WTC11 (cell line): ENCODE measurements around the gene CERT1. TPM values are rescaled to one million over a fixed set of nuclear protein-coding genes. Genes with fewer than 3 reads are reported as not detected.

Source experiments
- ATAC-seq: fragments of 200-7000 bp; cut with Tn5 transposase; 2 replicates; pipeline ENCODE4 v1.10.0; 2021; ENCODE audit warnings: mild to moderate bottlenecking, moderate library complexity
- CTCF ChIA-PET: fragments of 300-600 bp; sonication (Branson Sonifier 250); formaldehyde crosslinking; loops from one replicate; lab custom pipeline; 2021; ENCODE audit warnings: antibody characterized with exemption; lab: Charles Lee
- POLR2A ChIA-PET: fragments of 350-600 bp; sonication (Branson Sonifier 250); formaldehyde crosslinking; loops from one replicate; lab custom pipeline; 2021; ENCODE audit warnings: antibody characterized with exemption; lab: Charles Lee
- DNase-seq: peaks from one replicate; pipeline ENCODE4 v3.0.0; 2021; ENCODE audit warnings: low spot score
- H3K27ac Mint-ChIP-seq: 2 replicates; pipeline ENCODE4 v1.8.0; 2021; ENCODE audit warnings: mixed read lengths
- H3K27me3 Mint-ChIP-seq: 2 replicates; pipeline ENCODE4 v1.8.0; 2021; ENCODE audit warnings: low read depth, mild to moderate bottlenecking, moderate library complexity, mixed read lengths
- H3K36me3 Mint-ChIP-seq: 2 replicates; pipeline ENCODE4 v1.8.0; 2021; ENCODE audit warnings: mixed read lengths
- H3K4me1 Mint-ChIP-seq: 2 replicates; pipeline ENCODE4 v1.8.0; 2022; ENCODE audit warnings: mixed read lengths
- H3K4me3 Mint-ChIP-seq: 2 replicates; pipeline ENCODE4 v1.8.0; 2021; ENCODE audit warnings: mild to moderate bottlenecking, moderate library complexity, mixed read lengths
- H3K9me3 Mint-ChIP-seq: 2 replicates; pipeline ENCODE4 v1.8.0; 2021; ENCODE audit warnings: mixed read lengths
- ELF4 ChIP-seq: sonication (generic); formaldehyde crosslinking; IDR thresholded peaks from 2 replicates; pipeline ENCODE4 v1.8.1; 2022; ENCODE audit warnings: low read depth, mild to moderate bottlenecking, moderate library complexity, missing genetic modification reagents
- ETV6 ChIP-seq: sonication (generic); formaldehyde crosslinking; IDR thresholded peaks from 2 replicates; pipeline ENCODE4 v1.8.1; 2022; ENCODE audit warnings: mild to moderate bottlenecking, missing genetic modification reagents
- FOXJ3 ChIP-seq: sonication (generic); formaldehyde crosslinking; IDR thresholded peaks from 2 replicates; pipeline ENCODE4 v1.9.0; 2021; ENCODE audit warnings: missing genetic modification reagents, mild to moderate bottlenecking, borderline replicate concordance
- FOXP1 ChIP-seq: sonication (generic); formaldehyde crosslinking; IDR thresholded peaks from 2 replicates; pipeline ENCODE4 v1.8.0; 2022; ENCODE audit warnings: missing genetic modification reagents, mild to moderate bottlenecking, moderate library complexity, borderline replicate concordance
- GRHL2 ChIP-seq: fragments of 250-450 bp; sonication (Bioruptor Pico); IDR thresholded peaks from 2 replicates; pipeline ENCODE4 v1.8.0; 2022; ENCODE audit warnings: mild to moderate bottlenecking, moderate library complexity; ENCODE audit not compliant: insufficient replicate concordance, severe bottlenecking
- JUN ChIP-seq: sonication (generic); formaldehyde crosslinking; IDR thresholded peaks from 2 replicates; pipeline ENCODE4 v1.8.0; 2023; ENCODE audit warnings: mild to moderate bottlenecking, missing genetic modification reagents
- KAT7 ChIP-seq: sonication (generic); formaldehyde crosslinking; IDR thresholded peaks from 2 replicates; pipeline ENCODE4 v1.8.1; 2023; ENCODE audit warnings: missing genetic modification reagents, mild to moderate bottlenecking, borderline replicate concordance
- MYBL2 ChIP-seq: sonication (generic); formaldehyde crosslinking; IDR thresholded peaks from 2 replicates; pipeline ENCODE4 v1.8.1; 2023; ENCODE audit warnings: mild to moderate bottlenecking, moderate library complexity, missing genetic modification reagents
- NFYB ChIP-seq: sonication (generic); formaldehyde crosslinking; conservative IDR thresholded peaks from 2 replicates; pipeline ENCODE4 v1.8.0; 2022; ENCODE audit warnings: low read depth, missing genetic modification reagents
- PRRX2 ChIP-seq: fragments of 250-450 bp; sonication (Bioruptor Pico); IDR thresholded peaks from 2 replicates; pipeline ENCODE4 v1.8.0; 2021; ENCODE audit warnings: mild to moderate bottlenecking
- TCF7 ChIP-seq: sonication (generic); formaldehyde crosslinking; IDR thresholded peaks from 2 replicates; pipeline ENCODE4 v1.8.0; 2022; ENCODE audit warnings: mild to moderate bottlenecking, low read depth, missing genetic modification reagents, moderate library complexity
- TP53 ChIP-seq: sonication (generic); formaldehyde crosslinking; IDR thresholded peaks from 2 replicates; pipeline ENCODE4 v1.8.1; 2023; ENCODE audit warnings: mild to moderate bottlenecking, missing genetic modification reagents
- ZNF138 ChIP-seq: sonication (generic); formaldehyde crosslinking; conservative IDR thresholded peaks from 2 replicates; pipeline ENCODE4 v1.8.1; 2022; ENCODE audit warnings: mild to moderate bottlenecking, moderate library complexity, missing genetic modification reagents
- ZNF317 ChIP-seq: sonication (generic); formaldehyde crosslinking; IDR thresholded peaks from 2 replicates; pipeline ENCODE4 v1.8.1; 2023; ENCODE audit warnings: low read depth, mild to moderate bottlenecking, moderate library complexity, missing genetic modification reagents, borderline replicate concordance
- ZNF423 ChIP-seq: fragments of 250-450 bp; sonication (Bioruptor Pico); IDR thresholded peaks from 2 replicates; pipeline ENCODE4 v2.1.2; 2022; ENCODE audit warnings: mild to moderate bottlenecking, moderate library complexity
- ZNF425 ChIP-seq: fragments of 250-450 bp; sonication (Bioruptor Pico); conservative IDR thresholded peaks from 2 replicates; pipeline ENCODE4 v1.9.0; 2021; ENCODE audit warnings: mild to moderate bottlenecking
- total RNA-seq: library from RNA; stranded (reverse); gene quantifications from 3 replicates; pipeline ENCODE4 v1.2.3, GENCODE V29; 2021
- TF ChIP-seq, protein P1 (sequence below): sonication (generic); formaldehyde crosslinking; conservative IDR thresholded peaks from 2 replicates; pipeline ENCODE4 v1.8.1; 2023; ENCODE audit warnings: mild to moderate bottlenecking, low read depth, missing genetic modification reagents, moderate library complexity
- TF ChIP-seq, protein P2 (sequence below): sonication (generic); formaldehyde crosslinking; IDR thresholded peaks from 2 replicates; pipeline ENCODE4 v1.8.1; 2023; ENCODE audit warnings: mild to moderate bottlenecking, missing genetic modification reagents, moderate library complexity
- TF ChIP-seq, protein P3 (sequence below): fragments of 250-450 bp; sonication (Bioruptor Pico); IDR thresholded peaks from 2 replicates; pipeline ENCODE4 v1.9.0; 2021; ENCODE audit warnings: mild to moderate bottlenecking
- TF ChIP-seq, protein P4 (sequence below): sonication (generic); formaldehyde crosslinking; IDR thresholded peaks from 2 replicates; pipeline ENCODE4 v1.8.0; 2022; ENCODE audit warnings: mild to moderate bottlenecking, missing genetic modification reagents

Gene CERT1
- total RNA-seq, 1 experiment from 2014 or later, result 50.8 TPM

- no peak for TF ChIP-seq MYBL2 (CRISPR knock-in tag)
- TF ChIP-seq ZNF138 (CRISPR knock-in tag), result no peak
- TF ChIP-seq ZNF425, result no peak
- TF ChIP-seq, protein P1, sequence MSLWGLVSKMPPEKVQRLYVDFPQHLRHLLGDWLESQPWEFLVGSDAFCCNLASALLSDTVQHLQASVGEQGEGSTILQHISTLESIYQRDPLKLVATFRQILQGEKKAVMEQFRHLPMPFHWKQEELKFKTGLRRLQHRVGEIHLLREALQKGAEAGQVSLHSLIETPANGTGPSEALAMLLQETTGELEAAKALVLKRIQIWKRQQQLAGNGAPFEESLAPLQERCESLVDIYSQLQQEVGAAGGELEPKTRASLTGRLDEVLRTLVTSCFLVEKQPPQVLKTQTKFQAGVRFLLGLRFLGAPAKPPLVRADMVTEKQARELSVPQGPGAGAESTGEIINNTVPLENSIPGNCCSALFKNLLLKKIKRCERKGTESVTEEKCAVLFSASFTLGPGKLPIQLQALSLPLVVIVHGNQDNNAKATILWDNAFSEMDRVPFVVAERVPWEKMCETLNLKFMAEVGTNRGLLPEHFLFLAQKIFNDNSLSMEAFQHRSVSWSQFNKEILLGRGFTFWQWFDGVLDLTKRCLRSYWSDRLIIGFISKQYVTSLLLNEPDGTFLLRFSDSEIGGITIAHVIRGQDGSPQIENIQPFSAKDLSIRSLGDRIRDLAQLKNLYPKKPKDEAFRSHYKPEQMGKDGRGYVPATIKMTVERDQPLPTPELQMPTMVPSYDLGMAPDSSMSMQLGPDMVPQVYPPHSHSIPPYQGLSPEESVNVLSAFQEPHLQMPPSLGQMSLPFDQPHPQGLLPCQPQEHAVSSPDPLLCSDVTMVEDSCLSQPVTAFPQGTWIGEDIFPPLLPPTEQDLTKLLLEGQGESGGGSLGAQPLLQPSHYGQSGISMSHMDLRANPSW (CRISPR knock-in tag), result no peak
- TF ChIP-seq, protein P2, sequence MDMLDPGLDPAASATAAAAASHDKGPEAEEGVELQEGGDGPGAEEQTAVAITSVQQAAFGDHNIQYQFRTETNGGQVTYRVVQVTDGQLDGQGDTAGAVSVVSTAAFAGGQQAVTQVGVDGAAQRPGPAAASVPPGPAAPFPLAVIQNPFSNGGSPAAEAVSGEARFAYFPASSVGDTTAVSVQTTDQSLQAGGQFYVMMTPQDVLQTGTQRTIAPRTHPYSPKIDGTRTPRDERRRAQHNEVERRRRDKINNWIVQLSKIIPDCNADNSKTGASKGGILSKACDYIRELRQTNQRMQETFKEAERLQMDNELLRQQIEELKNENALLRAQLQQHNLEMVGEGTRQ, result no peak
- no peak for TF ChIP-seq ETV6 (CRISPR knock-in tag)
- TF ChIP-seq ZNF423 (CRISPR knock-in tag), result no peak
- no peak for TF ChIP-seq FOXP1 (CRISPR knock-in tag)
- TF ChIP-seq ELF4, result no peak
- TF ChIP-seq KAT7 (CRISPR knock-in tag), result no peak
- TF ChIP-seq, protein P3, sequence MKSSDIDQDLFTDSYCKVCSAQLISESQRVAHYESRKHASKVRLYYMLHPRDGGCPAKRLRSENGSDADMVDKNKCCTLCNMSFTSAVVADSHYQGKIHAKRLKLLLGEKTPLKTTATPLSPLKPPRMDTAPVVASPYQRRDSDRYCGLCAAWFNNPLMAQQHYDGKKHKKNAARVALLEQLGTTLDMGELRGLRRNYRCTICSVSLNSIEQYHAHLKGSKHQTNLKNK (CRISPR knock-in tag), result no peak
- no peak for TF ChIP-seq ZNF317
- TF ChIP-seq, all 79 proteins: peak for 0
Measured at GRCh38 chr5:75471193-75471592, 40.2 kb downstream of the CERT1 start (continued).

- TF ChIP-seq, protein P4, sequence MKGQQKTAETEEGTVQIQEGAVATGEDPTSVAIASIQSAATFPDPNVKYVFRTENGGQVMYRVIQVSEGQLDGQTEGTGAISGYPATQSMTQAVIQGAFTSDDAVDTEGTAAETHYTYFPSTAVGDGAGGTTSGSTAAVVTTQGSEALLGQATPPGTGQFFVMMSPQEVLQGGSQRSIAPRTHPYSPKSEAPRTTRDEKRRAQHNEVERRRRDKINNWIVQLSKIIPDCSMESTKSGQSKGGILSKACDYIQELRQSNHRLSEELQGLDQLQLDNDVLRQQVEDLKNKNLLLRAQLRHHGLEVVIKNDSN (CRISPR knock-in tag), result no peak
- TF ChIP-seq TP53 (CRISPR knock-in tag) (no peak), PRRX2 (CRISPR knock-in tag) (no peak), GRHL2 (CRISPR knock-in tag) (no peak), FOXJ3 (CRISPR knock-in tag) (no peak), NFYB (CRISPR knock-in tag) (no peak), JUN (CRISPR knock-in tag) (no peak), TCF7 (CRISPR knock-in tag) (no peak)
- TF ChIP-seq, protein P2, result no peak
- ATAC-seq (no peak), DNase-seq (no peak)
- POLR2A ChIA-PET, result no interaction called here
- Mint-ChIP-seq H3K4me1 (peaks cover 35% of the 10 kb centered on the region), H3K27ac (no peak overlapping the region), H3K36me3 (peaks cover 7% of the 10 kb centered on the region), H3K4me3 (no peak overlapping the region), H3K27me3 (no peaks in the 10 kb centered on the region), H3K9me3 (peaks cover 25% of the 10 kb centered on the region)
- CTCF ChIA-PET, result no interaction called here
Measured at GRCh38 chr5:75469017-75469416, 42.4 kb downstream of the CERT1 start.
